GM18867 (cell line): ENCODE results near the gene RNF212.
"Not testable (repeated sequence)": the region's sequence is repeated elsewhere in the genome, so short reads cannot be mapped to it uniquely, and the experiment has no call there.

ENCODE experiments used
- ATAC-seq: cut with Tn5 transposase; IDR thresholded peaks from one replicate; pipeline ENCODE4 v1.9.1; 2021; ENCODE audit warnings: mild to moderate bottlenecking, moderate library complexity; ENCODE audit not compliant: unreplicated experiment

Gene RNF212

DNA sequence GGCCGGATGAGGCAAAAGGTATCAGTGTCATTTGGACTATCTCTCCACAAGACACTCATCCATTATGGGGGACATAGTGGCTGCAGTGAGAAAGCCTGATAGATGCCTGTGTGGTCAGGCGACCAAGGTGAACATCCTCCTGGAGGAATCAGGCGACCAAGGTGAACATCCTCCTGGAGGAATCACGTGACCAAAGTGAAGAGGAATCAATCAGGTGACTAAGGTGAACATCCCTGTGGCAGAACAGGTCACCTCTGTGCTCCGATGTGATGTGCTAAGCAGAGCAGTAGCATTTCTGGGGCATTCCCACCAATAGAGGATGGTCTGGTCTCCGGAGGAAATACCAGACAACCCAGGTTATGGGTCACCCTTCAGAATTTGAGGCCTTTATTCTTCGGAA, 44.0 kb downstream of the RNF212 start:
- ATAC-seq = no peak

- no peak for ATAC-seq
Observed at GRCh38 chr4:1065732-1066131, 47.6 kb downstream of the RNF212 start.

DNA sequence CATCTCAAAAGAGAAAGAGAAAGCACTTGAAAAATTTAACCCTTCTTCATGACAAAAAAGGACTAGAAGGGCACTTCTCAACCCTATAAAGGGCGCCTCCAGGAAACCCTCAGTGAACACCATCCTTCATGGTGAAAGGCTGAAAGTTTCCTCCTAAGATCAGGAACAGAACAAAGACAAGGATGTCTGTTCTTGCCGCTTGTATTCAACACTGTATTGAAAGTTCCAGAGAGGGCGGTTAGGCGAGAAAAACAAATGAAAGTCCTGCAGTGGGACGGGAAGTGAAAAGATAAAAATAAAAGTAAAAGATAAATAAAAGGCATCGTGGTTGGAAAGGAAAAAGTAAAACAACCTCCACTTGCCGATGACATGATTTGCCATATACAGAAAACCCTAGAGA, 50.9 kb downstream of the RNF212 start:
- ATAC-seq = no peak

- no peak for ATAC-seq
Observed at GRCh38 chr4:1061760-1062159, 51.6 kb downstream of the RNF212 start.

- no peak for ATAC-seq
Observed at GRCh38 chr4:1061056-1061700, 52.2 kb downstream of the RNF212 start.

GRCh38 chr4:1060621-1061020, 52.7 kb downstream of the RNF212 start:
- no peak for ATAC-seq

DNA sequence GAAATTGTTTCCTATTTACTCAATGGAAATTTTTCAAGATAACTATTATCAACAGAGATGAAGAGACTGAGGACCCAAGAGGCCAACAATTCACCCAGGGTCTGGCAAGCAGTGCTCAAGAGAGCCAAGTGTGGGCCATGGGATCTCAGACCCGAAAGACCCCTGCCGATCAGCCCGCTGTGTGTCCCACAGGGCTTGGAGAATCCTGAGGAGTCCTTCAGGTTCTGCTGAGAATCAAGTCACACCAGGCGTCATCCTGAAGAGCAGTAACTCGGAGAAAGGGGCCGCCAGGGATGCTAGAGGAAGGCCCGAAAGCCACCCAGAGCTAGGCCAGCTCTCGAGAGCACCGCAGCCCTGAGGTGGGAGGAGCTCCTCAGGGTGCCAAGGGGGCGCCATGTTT, 53.2 kb downstream of the RNF212 start:
- no peak for ATAC-seq

- ATAC-seq = no peak
Observed at GRCh38 chr4:1058997-1059665, 54.2 kb downstream of the RNF212 start.

GRCh38 chr4:1058198-1058996, 55.0 kb downstream of the RNF212 start:
- ATAC-seq = no peak

DNA sequence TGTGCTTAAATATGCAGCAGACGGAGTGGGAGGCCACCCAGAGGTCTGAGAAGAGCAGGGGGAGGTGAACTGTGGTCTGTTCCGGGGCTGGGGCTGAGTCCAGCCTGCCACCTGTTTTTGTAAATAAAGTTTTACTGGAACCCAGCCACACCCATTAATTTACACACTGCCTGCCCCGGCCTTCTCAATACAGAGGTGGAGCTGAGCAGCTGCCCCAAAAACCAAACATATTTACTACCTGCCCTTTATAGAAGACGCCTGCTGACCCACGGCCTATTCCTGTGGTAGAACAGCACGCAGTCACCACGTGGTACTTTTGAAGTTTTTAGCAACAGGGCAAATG, 56.0 kb downstream of the RNF212 start:
- ATAC-seq = no peak

GRCh38 chr4:1056671-1057402, 56.5 kb downstream of the RNF212 start:
- ATAC-seq = no peak

- peak; percentile 86 for ATAC-seq
Observed at GRCh38 chr4:1055721-1056590, 57.4 kb downstream of the RNF212 start.

- ATAC-seq = not testable (repeated sequence)
Observed at GRCh38 chr4:1055243-1055701, 58.1 kb downstream of the RNF212 start.

GRCh38 chr4:1054696-1055242, 58.6 kb downstream of the RNF212 start:
- ATAC-seq = not testable (repeated sequence)

- not testable (repeated sequence) for ATAC-seq
Observed at GRCh38 chr4:1053891-1054290, 59.5 kb downstream of the RNF212 start.

DNA sequence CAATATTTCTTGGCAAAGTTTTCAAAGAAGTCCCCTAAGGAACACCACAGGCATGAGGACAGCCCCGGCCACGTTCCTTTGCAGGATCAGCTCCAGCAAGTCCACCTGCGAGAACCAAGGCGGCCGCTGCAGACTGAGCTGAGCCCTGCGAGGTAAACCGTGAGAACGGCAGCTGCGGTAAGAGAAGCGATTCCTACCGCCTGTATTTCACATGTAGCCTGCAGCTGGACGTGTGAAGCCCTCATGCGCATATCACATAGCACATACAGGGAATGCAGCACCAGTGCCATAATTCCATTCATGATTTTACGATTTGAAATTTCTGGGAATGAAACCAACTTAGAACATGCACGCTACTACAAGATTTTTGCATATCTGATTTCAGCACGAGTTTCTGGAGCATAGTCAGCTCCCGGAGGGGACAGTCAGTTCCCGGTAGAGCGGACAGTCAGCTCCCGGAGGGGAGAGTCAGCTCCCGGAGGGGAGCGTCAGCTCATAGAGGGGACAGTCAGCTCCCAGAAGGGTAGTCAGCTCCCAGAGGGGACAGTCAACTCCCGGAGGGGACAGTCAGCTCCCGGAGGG, 60.2 kb downstream of the RNF212 start:
- ATAC-seq = no peak

DNA sequence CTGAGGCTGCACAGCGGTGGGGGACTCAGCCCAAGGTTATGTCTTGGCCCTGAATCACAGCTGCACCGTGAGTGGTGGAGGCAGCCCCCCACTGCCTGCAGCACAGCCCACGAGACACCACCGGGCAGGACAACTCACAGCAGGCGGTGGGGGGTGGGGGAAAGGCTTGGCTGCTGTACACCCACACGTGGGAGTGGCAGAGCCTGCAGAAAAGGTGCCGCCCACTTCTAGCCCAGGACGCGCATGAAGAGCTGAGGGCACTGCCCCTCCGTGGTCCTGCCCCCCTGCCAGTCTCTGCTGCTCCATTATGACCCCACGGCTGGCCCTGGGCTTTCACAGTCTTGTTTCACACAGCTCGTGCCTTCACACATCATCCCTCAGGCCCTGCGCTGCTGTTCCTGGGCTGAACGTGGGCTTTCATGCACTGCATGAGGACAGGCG, 61.1 kb downstream of the RNF212 start:
- no peak for ATAC-seq

DNA sequence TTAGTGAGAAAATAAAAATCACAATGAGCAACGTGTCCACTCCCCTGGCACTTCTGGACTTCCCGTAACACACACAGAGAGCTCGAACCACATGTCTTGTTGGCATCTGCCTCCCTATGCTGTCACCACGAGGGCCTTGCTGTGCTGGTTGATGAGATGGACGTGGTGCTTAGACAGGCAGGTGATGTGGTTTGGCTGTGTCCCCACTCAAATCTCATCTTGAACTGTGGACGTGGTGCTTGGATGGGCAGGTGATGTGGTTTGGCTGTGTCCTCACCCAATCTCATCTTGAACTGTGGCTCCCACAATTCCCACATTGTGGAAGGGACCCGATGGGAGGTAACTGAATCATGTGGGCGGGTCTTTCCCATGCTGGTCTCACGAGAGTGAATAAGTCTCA, 61.9 kb downstream of the RNF212 start:
- no peak for ATAC-seq

DNA sequence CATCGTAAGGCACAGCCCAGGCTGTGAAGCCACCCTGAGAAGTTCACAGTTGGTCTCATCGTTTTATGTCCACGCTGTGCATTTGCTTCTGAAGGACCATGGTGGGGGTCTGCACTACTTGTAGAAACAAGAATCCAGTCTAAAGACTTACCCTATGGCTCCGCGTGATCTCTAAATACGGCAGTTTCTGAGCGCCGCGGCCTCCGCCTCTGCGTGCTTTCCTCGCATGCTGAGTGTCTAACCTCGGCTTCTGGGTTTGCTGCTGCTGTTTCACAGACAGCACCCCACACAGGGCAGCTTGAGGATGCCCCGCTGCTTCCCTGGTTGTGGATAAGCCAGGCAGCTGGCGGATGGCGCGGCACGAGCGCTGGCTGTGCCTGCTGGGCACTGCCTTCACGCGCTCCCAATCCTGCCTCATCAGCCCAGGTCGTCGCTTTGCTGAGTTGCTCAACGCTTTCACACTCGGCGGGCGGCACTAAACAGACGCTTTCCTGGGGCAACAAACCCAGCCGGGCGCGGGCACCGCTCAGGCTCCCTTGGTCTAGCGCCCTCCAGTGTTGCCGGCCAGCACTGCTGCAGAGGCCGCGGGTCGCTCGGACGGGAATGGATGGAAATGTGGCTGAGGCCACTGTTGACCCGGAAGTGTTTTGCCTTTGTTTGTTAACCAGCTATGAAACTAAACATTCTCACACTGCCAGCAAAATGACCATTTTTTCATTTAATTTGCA, 62.7 kb downstream of the RNF212 start:
- ATAC-seq = no peak
